ENCODE data around the gene ARHGEF10L. TPM values are rescaled to one million over a fixed set of nuclear protein-coding genes. Genes with fewer than 3 reads are reported as not detected.

Gene ARHGEF10L
- total RNA-seq, 2 experiments from 2014 or later = not detected

GRCh38 chr1:17631410-17631809 lies 91.9 kb downstream of the ARHGEF10L start:
- ChIA-PET CTCF (no interaction called here), POLR2A (no interaction called here)
- Mint-ChIP-seq H3K4me1 (ENCODE audit: low read depth) (no peaks in the 10 kb centered on the region), H3K9me3 (no peaks in the 10 kb centered on the region), H3K36me3 (ENCODE audit: low read depth) (no peaks in the 10 kb centered on the region), H3K27me3 (no peaks in the 10 kb centered on the region), H3K4me3 (no peak overlapping the region), H3K27ac (no peak overlapping the region)
- no peak for ATAC-seq
- no peak for DNase-seq
- intact Hi-C loops (cut with micrococcal nuclease) = no loop called here
- TF ChIP-seq CTCF (IDR thresholded peaks at IDR 0.05) = no peak

GRCh38 chr1:17632106-17632505 lies 92.6 kb downstream of the ARHGEF10L start:
- H3K27me3 Mint-ChIP-seq = no peaks in the 10 kb centered on the region
- ATAC-seq (no peak), DNase-seq (no peak)
- H3K27ac Mint-ChIP-seq = no peak overlapping the region
- ChIA-PET POLR2A (no interaction called here), CTCF (no interaction called here)
- TF ChIP-seq CTCF (IDR thresholded peaks at IDR 0.05) = no peak
- no peaks in the 10 kb centered on the region for H3K36me3 Mint-ChIP-seq (ENCODE audit: low read depth)
- intact Hi-C loops (cut with micrococcal nuclease) = no loop called here
- H3K9me3 Mint-ChIP-seq = no peaks in the 10 kb centered on the region
- H3K4me1 Mint-ChIP-seq (ENCODE audit: low read depth) = no peaks in the 10 kb centered on the region
- H3K4me3 Mint-ChIP-seq = no peak overlapping the region

- Mint-ChIP-seq H3K27me3 (no peaks in the 10 kb centered on the region), H3K27ac (no peak overlapping the region), H3K9me3 (no peaks in the 10 kb centered on the region), H3K36me3 (ENCODE audit: low read depth) (no peaks in the 10 kb centered on the region), H3K4me1 (ENCODE audit: low read depth) (no peaks in the 10 kb centered on the region), H3K4me3 (no peak overlapping the region)
- CTCF ChIA-PET = interaction anchor here (0.9 kb wide), 2 partner anchors 26 to 29 kb away, joined by 3 read pairs; no protein-coding TSS in a partner anchor
- POLR2A ChIA-PET = no interaction called here
- DNase-seq = no peak
- no peak for TF ChIP-seq CTCF (IDR thresholded peaks at IDR 0.05)
- no peak for ATAC-seq
- intact Hi-C loops (cut with micrococcal nuclease) = no loop called here
These were observed 93.2 kb downstream of the ARHGEF10L start for GRCh38 chr1:17632541-17633184.

- H3K9me3 Mint-ChIP-seq = no peaks in the 10 kb centered on the region
- no peak overlapping the region for H3K27ac Mint-ChIP-seq
- DNase-seq = no peak
- POLR2A ChIA-PET = no interaction called here
- intact Hi-C loops (cut with micrococcal nuclease) = no loop called here
- CTCF ChIA-PET = interaction anchor here (0.9 kb wide), 2 partner anchors 27 to 28 kb away, joined by 3 read pairs; no protein-coding TSS in a partner anchor
- TF ChIP-seq CTCF (IDR thresholded peaks at IDR 0.05) = no peak
- no peak overlapping the region for H3K4me3 Mint-ChIP-seq
- no peaks in the 10 kb centered on the region for H3K4me1 Mint-ChIP-seq (ENCODE audit: low read depth)
- H3K36me3 Mint-ChIP-seq (ENCODE audit: low read depth) = no peaks in the 10 kb centered on the region
- ATAC-seq = no peak
- no peaks in the 10 kb centered on the region for H3K27me3 Mint-ChIP-seq
These were observed 94.2 kb downstream of the ARHGEF10L start for GRCh38 chr1:17633654-17634053.

- no peaks in the 10 kb centered on the region for H3K36me3 Mint-ChIP-seq (ENCODE audit: low read depth)
- ATAC-seq = no peak
- no peak for TF ChIP-seq CTCF (IDR thresholded peaks at IDR 0.05)
- POLR2A ChIA-PET = no interaction called here
- no peak overlapping the region for H3K27ac Mint-ChIP-seq
- CTCF ChIA-PET = no interaction called here
- H3K27me3 Mint-ChIP-seq = no peaks in the 10 kb centered on the region
- no peaks in the 10 kb centered on the region for H3K9me3 Mint-ChIP-seq
- no peaks in the 10 kb centered on the region for H3K4me1 Mint-ChIP-seq (ENCODE audit: low read depth)
- intact Hi-C loops (cut with micrococcal nuclease) = no loop called here
- no peak overlapping the region for H3K4me3 Mint-ChIP-seq
- no peak for DNase-seq
These were observed 95.8 kb downstream of the ARHGEF10L start for GRCh38 chr1:17635276-17635675.

Data from activated CD8-positive, alpha-beta T cell treated with anti-CD3 and anti-CD28 coated beads for 36 hours (primary cell).